HUDEP-2 (cell line): Measurements from ENCODE around the gene GYG1.
"Not testable (repeated sequence)": the region's sequence is repeated elsewhere in the genome, so short reads cannot be mapped to it uniquely, and the experiment has no call there.

Experiments used
- DNase-seq, 76 experiments: peaks; one replicate each; lab custom pipeline; 2025; ENCODE audit not compliant: unreplicated experiment in 76 of 76; lab: John Stamatoyannopoulos, UW

Gene GYG1

GRCh38 chr3:148981273-148981672 is 10.1 kb upstream of the GYG1 start:
- DNase-seq, result no peak

- DNase-seq, result not testable (repeated sequence)
Observed at GRCh38 chr3:148987551-148987950, 3.8 kb upstream of the GYG1 start.

- DNase-seq, result no peak
Observed at GRCh38 chr3:148990236-148990635, 1.1 kb upstream of the GYG1 start.

GRCh38 chr3:148992027-148992634 is 791 bp downstream of the GYG1 start:
- DNase-seq, result peak in 30 of 76 experiments; percentile 5 to 46 (median 16)

- no peak for DNase-seq
Observed at GRCh38 chr3:148992635-148993255, 1.4 kb downstream of the GYG1 start.

GRCh38 chr3:148997623-148998022 is 6.3 kb downstream of the GYG1 start:
- no peak for DNase-seq

GRCh38 chr3:148998297-148998696 is 7.0 kb downstream of the GYG1 start:
- DNase-seq, result no peak

- DNase-seq, result no peak
Observed at GRCh38 chr3:148998715-148999423, 7.5 kb downstream of the GYG1 start.

GRCh38 chr3:148999806-149000205 is 8.5 kb downstream of the GYG1 start:
- DNase-seq, result no peak

- DNase-seq, result no peak
Observed at GRCh38 chr3:149000206-149000745, 8.9 kb downstream of the GYG1 start.

GRCh38 chr3:149001727-149002126 is 10.4 kb downstream of the GYG1 start:
- DNase-seq, result no peak

GRCh38 chr3:149003653-149004305 is 12.4 kb downstream of the GYG1 start:
- no peak for DNase-seq

GRCh38 chr3:149004622-149005021 is 13.3 kb downstream of the GYG1 start:
- no peak for DNase-seq

- DNase-seq, result no peak
Observed at GRCh38 chr3:149005416-149005815, 14.1 kb downstream of the GYG1 start.

- no peak for DNase-seq
Observed at GRCh38 chr3:149007567-149008257, 16.4 kb downstream of the GYG1 start.

- no peak for DNase-seq
Observed at GRCh38 chr3:149009732-149010131, 18.4 kb downstream of the GYG1 start.

- DNase-seq, result no peak
Observed at GRCh38 chr3:149010504-149010951, 19.2 kb downstream of the GYG1 start.

- DNase-seq, result no peak
Observed at GRCh38 chr3:149010966-149011365, 19.6 kb downstream of the GYG1 start.

GRCh38 chr3:149011676-149012075 is 20.3 kb downstream of the GYG1 start:
- no peak for DNase-seq

GRCh38 chr3:149013726-149014125 is 22.4 kb downstream of the GYG1 start:
- DNase-seq, result no peak

- DNase-seq, result peak in 1 of 76 experiments; percentile 9
Observed at GRCh38 chr3:149015393-149015792, 24.1 kb downstream of the GYG1 start.
